Measurements from ENCODE around the gene CPVL. TPM values are rescaled to one million over a fixed set of nuclear protein-coding genes. Genes with fewer than 3 reads are reported as not detected.

The CPVL gene
- total and polyA plus RNA-seq, 2 of the 4 experiments (the other 2 are of a cell fraction) = not detected

- Histone ChIP-seq H2AK5ac (ENCODE audit: low read depth, low read length) (no peak overlapping the region), H4K20me1 (ENCODE audit: insufficient read depth, low read length) (no peaks in the 10 kb centered on the region), H2BK120ac (ENCODE audit: low read depth, low read length) (no peak overlapping the region), H4K5ac (ENCODE audit: low read depth, low read length) (no peak overlapping the region), H3K4me3 (ENCODE audit: insufficient read depth, low read depth, low read length) (no peak overlapping the region), H4K91ac (ENCODE audit: insufficient read depth, low read depth, low read length) (no peak overlapping the region), H3K27me3 (ENCODE audit: control insufficient read depth, insufficient read depth, low read length) (no peaks in the 10 kb centered on the region), H3K79me1 (ENCODE audit: low read depth in 1 of 2, low read length in 2 of 2) (no peaks in the 10 kb centered on the region), H3K9me3 (ENCODE audit: control insufficient read depth, insufficient read depth, low read length) (no peaks in the 10 kb centered on the region), H3K9ac (ENCODE audit: low read depth, low read length) (no peak overlapping the region), H3K36me3 (ENCODE audit: control insufficient read depth, insufficient read depth, low read length) (no peaks in the 10 kb centered on the region), H2BK20ac (ENCODE audit: low read depth, low read length) (no peak overlapping the region), H3K4ac (ENCODE audit: low read depth, low read length) (no peak overlapping the region), H4K8ac (ENCODE audit: low read depth in 2 of 2, low read length in 2 of 2) (no peak overlapping the region), H2AK9ac (replicated peaks; ENCODE audit: low read depth, low read length, poor library complexity) (no peak overlapping the region), H3K18ac (ENCODE audit: low read depth, low read length) (no peak overlapping the region), H3K23ac (ENCODE audit: low read depth, low read length) (no peak overlapping the region), H3K4me2 (ENCODE audit: low read depth, low read length) (no peak overlapping the region), H3K14ac (replicated peaks; ENCODE audit: low read depth, low read length) (no peak overlapping the region), H2AFZ (replicated peaks; ENCODE audit: low read length, poor library complexity) (no peak overlapping the region), H3K56ac (ENCODE audit: extremely low read depth, insufficient read depth, low read length) (no peak overlapping the region), H3K9me1 (ENCODE audit: insufficient read depth, low read length) (no peaks in the 10 kb centered on the region), H2BK5ac (ENCODE audit: low read depth, low read length, poor library complexity, severe bottlenecking) (no peak overlapping the region), H3K27ac (ENCODE audit: insufficient read depth, low read length) (no peak overlapping the region), H3K4me1 (ENCODE audit: control insufficient read depth, insufficient read depth, low read length) (no peaks in the 10 kb centered on the region; the same call in 1 of the 2 replicates), H2BK15ac (ENCODE audit: low read depth, low read length) (no peak overlapping the region)
- DNase-seq (peak; percentile 58), ATAC-seq (ENCODE audit: low read depth) (peak; percentile 24; the same call in 1 of the 2 replicates)
- POLR2A ChIA-PET (ENCODE audit: unreplicated experiment) = no interaction called here
- dilution Hi-C loops (cut with HindIII; ENCODE audit: low sequenced_read_pairs, unreplicated experiment) (no loop called here), in situ Hi-C loops (cut with MboI; ENCODE audit: low sequenced_read_pairs) (no loop called here), intact Hi-C loops (cut with micrococcal nuclease) (no loop called here)
- CTCF ChIA-PET = no interaction called here
- WGBS, 2 experiments (ENCODE audit: extremely low coverage in 2 of 2, insufficient read length in 1 of 2) = no CpG with 5 or more reads among the region's 8 CpGs
- TF ChIP-seq POLR2A (IDR thresholded peaks at IDR 0.05; ENCODE audit: low read depth, low read length) (no peak), FOS (IDR thresholded peaks at IDR 0.05; ENCODE audit: low read depth, low read length) (no peak), RFX5 (IDR thresholded peaks at IDR 0.05; ENCODE audit: low read depth, low read length) (no peak), BHLHE40 (IDR thresholded peaks at IDR 0.05; ENCODE audit: low read depth, low read length) (no peak), CTCF (conservative IDR thresholded peaks at IDR 0.05; ENCODE audit: low read depth, low read length) (no peak)
- BruUV-seq (replicated peaks) = no TSS peak
These were observed 111.1 kb downstream of the CPVL start for GRCh38 chr7:29035044-29035740.

Data from IMR-90 (cell line).